Astrocyte of the cerebellum (primary cell): ENCODE data around the gene CDH4.
A peak's percentile ranks its signal among the peaks of the same experiment; 100 is the strongest.

ENCODE experiments used
- DNase-seq: peaks from one replicate; pipeline ENCODE4 v3.0.0-alpha.2; 2011; ENCODE audit warnings: low read depth
- H3K4me3 ChIP-seq: 2 replicates; pipeline ENCODE4 v1.5.1; 2011; ENCODE audit warnings: mild to moderate bottlenecking, low read depth, low read length, moderate library complexity
- CTCF ChIP-seq: IDR thresholded peaks from 2 replicates; pipeline ENCODE4 v1.5.1; 2012; ENCODE audit warnings: low read length, low read depth, moderate library complexity, mild to moderate bottlenecking; ENCODE audit errors: missing control alignments
- in situ Hi-C: cut with HindIII; loops from 2 replicates; pipeline ENCODE4 v1.10.0; 2017; ENCODE audit warnings: low sequenced_read_pairs

CDH4 gene

GRCh38 chr20:61750093-61750492 lies 498.0 kb downstream of the CDH4 start:
- no peak for TF ChIP-seq CTCF
- DNase-seq = no peak
- in situ Hi-C loops = no loop called here
- H3K4me3 ChIP-seq = no peak overlapping the region

GRCh38 chr20:61752576-61752975 lies 500.5 kb downstream of the CDH4 start:
- no peak for DNase-seq
- no peak for TF ChIP-seq CTCF
- in situ Hi-C loops = no loop called here
- no peak overlapping the region for H3K4me3 ChIP-seq

DNA sequence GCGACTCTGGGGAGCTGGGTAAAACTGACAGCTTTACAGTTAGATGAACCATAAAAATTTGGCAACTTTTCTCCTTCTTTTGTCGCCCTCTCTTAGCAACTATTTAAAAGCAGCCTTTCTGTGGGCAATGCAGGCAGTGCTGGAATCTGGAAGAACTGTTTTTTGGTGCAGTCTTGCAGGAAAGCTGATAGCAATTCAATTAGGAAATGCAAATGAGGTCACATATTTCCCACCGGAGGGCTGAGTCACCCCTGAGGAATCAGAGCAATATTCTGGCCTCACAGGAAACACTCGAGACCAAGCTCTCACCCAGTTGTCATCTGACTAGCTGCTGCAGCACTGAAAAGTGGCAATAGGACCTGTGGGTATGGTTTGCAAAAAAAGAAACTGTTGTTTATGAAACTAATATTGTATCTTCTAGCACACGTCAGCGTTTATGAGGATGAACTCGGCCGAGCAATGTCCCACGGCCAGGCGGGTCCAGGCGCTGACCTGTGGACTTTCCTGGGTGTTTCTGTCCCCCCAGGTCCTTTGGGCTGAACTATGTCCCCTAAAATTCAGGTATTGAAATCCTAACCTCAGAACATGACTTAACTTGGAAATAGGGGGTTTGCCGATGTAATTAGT lies 501.4 kb downstream of the CDH4 start:
- H3K4me3 ChIP-seq = no peak overlapping the region
- no peak for TF ChIP-seq CTCF
- in situ Hi-C loops = no loop called here
- DNase-seq = peak; percentile 57

- TF ChIP-seq CTCF = no peak
- H3K4me3 ChIP-seq = no peak overlapping the region
- DNase-seq = no peak
- in situ Hi-C loops = no loop called here
Observed at GRCh38 chr20:61753987-61754956, 502.2 kb downstream of the CDH4 start.

GRCh38 chr20:61754976-61755778 lies 503.1 kb downstream of the CDH4 start:
- no peak for TF ChIP-seq CTCF
- in situ Hi-C loops = no loop called here
- H3K4me3 ChIP-seq = no peak overlapping the region
- DNase-seq = no peak
